ENCODE results near the gene LPP. TPM values are rescaled to one million over a fixed set of nuclear protein-coding genes. Genes with fewer than 3 reads are reported as not detected.

The LPP gene
- polyA plus RNA-seq, 1 experiment, result 76.3 TPM

DNA sequence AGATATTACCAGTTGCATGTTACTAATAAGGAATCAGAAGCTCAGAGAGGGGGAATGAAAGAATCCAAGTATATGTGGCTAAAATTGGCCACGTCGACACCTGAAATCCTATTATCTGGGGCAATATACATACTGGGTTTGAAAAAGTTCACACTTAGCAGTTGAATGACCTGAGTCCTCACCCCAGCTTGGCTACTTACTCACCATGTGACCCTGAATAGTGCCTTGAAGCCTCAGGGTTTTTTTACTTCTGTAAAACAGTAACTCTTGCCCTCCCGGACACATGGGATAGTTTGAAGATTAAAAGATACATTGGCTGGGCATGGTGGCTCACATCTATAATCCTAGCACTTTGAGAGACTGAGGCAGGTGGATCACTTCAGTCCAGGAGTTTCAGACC lies 675.6 kb downstream of the LPP start:
- CTCF ChIA-PET, result interaction anchor here (0.7 kb wide), 1 partner anchor 13 kb away, joined by 3 read pairs; no protein-coding TSS in a partner anchor
- no peak for DNase-seq (ENCODE audit: low read depth, low spot score)

DNA sequence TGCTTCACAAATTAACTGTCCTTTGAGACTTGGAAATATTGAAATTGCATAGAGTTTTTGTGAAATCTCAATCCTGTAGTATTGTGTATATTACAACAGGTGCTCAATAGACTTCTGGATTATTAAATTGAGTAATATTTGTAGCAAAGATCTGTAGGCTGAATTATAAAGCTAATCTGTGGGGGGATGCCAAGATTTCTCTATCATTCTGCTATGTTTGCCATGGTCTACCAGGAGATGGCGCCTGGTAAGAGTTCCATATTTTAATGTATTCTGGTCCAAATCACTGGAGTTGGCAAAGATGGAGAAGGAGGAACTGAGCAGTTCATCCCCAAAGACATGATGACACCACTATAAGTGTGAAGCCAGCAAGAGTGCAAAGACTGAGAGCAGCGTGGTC lies 676.9 kb downstream of the LPP start:
- POLR2A ChIA-PET, result no interaction called here
- Histone ChIP-seq H3K27ac (ENCODE audit: low read depth, low read length) (no peak overlapping the region), H3K27me3 (ENCODE audit: control insufficient read depth, insufficient read depth, low read length) (no peaks in the 10 kb centered on the region), H3K4me3 (ENCODE audit: low read depth, low read length) (no peak overlapping the region), H3K9me3 (ENCODE audit: control insufficient read depth, insufficient read depth, low read length) (no peaks in the 10 kb centered on the region)
- DNase-seq (ENCODE audit: low read depth, low spot score), result no peak
- TF ChIP-seq, protein P1, sequence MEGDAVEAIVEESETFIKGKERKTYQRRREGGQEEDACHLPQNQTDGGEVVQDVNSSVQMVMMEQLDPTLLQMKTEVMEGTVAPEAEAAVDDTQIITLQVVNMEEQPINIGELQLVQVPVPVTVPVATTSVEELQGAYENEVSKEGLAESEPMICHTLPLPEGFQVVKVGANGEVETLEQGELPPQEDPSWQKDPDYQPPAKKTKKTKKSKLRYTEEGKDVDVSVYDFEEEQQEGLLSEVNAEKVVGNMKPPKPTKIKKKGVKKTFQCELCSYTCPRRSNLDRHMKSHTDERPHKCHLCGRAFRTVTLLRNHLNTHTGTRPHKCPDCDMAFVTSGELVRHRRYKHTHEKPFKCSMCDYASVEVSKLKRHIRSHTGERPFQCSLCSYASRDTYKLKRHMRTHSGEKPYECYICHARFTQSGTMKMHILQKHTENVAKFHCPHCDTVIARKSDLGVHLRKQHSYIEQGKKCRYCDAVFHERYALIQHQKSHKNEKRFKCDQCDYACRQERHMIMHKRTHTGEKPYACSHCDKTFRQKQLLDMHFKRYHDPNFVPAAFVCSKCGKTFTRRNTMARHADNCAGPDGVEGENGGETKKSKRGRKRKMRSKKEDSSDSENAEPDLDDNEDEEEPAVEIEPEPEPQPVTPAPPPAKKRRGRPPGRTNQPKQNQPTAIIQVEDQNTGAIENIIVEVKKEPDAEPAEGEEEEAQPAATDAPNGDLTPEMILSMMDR (IDR thresholded peaks at IDR 0.05; ENCODE audit: low read depth, low read length), result 0 out of 2 replicates have a peak, but pooled peaks have one; percentile 30
- CTCF ChIA-PET, result interaction anchor here (0.8 to 2.0 kb wide), 5 partner anchors 9 to 1092 kb away, joined by 3 to 6 read pairs (median 3); no protein-coding TSS in a partner anchor

More for the DNA sequence above, 675.6 kb downstream of the LPP start:
- H3K27me3 ChIP-seq (ENCODE audit: control insufficient read depth, insufficient read depth, low read length), result no peaks in the 10 kb centered on the region
- H3K27ac ChIP-seq (ENCODE audit: low read depth, low read length), result no peak overlapping the region
- no peaks in the 10 kb centered on the region for H3K9me3 ChIP-seq (ENCODE audit: control insufficient read depth, insufficient read depth, low read length)
- no peak overlapping the region for H3K4me3 ChIP-seq (ENCODE audit: low read depth, low read length)
- POLR2A ChIA-PET, result interaction anchor here (0.7 kb wide), 1 partner anchor 1778 kb away, joined by 8 read pairs; no protein-coding TSS in a partner anchor
- TF ChIP-seq, protein P1 (IDR thresholded peaks at IDR 0.05; ENCODE audit: low read depth, low read length), result no peak

DNA sequence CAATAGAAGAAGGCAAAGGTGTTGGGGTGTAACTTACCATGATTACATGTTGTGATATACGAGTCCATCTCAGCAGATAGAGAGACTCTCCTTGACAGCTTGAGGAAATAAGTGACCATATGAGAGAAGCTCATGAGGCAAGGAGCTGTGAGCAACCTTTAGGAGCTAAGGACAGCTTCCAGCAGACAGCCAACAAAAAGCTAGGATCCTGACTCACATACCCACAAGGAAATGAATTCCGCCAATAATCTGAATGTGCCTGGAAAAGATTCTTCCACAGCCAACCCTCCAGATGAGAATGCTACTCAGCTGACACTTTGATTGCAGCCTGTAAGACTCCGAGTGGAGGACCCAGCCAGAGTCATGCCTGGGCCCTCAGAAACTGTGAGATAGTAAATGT lies 678.2 kb downstream of the LPP start:
- Histone ChIP-seq H3K27ac (ENCODE audit: low read depth, low read length) (no peak overlapping the region), H3K27me3 (ENCODE audit: control insufficient read depth, insufficient read depth, low read length) (no peaks in the 10 kb centered on the region), H3K4me3 (ENCODE audit: low read depth, low read length) (no peak overlapping the region), H3K9me3 (ENCODE audit: control insufficient read depth, insufficient read depth, low read length) (no peaks in the 10 kb centered on the region)
- no peak for DNase-seq (ENCODE audit: low read depth, low spot score)
- TF ChIP-seq, protein P1 (IDR thresholded peaks at IDR 0.05; ENCODE audit: low read depth, low read length), result no peak
- ChIA-PET CTCF (interaction anchor here (2.0 kb wide), 1 partner anchor 52 kb away, joined by 5 read pairs; no protein-coding TSS in a partner anchor), POLR2A (no interaction called here)

- Histone ChIP-seq H3K4me3 (ENCODE audit: low read depth, low read length) (no peak overlapping the region), H3K27me3 (ENCODE audit: control insufficient read depth, insufficient read depth, low read length) (no peaks in the 10 kb centered on the region), H3K27ac (ENCODE audit: low read depth, low read length) (no peak overlapping the region), H3K9me3 (ENCODE audit: control insufficient read depth, insufficient read depth, low read length) (no peaks in the 10 kb centered on the region)
- DNase-seq (ENCODE audit: low read depth, low spot score), result no peak
- ChIA-PET POLR2A (no interaction called here), CTCF (no interaction called here)
- TF ChIP-seq, protein P1 (IDR thresholded peaks at IDR 0.05; ENCODE audit: low read depth, low read length), result no peak
Measured at GRCh38 chr3:188832961-188833721, 679.2 kb downstream of the LPP start.

DNA sequence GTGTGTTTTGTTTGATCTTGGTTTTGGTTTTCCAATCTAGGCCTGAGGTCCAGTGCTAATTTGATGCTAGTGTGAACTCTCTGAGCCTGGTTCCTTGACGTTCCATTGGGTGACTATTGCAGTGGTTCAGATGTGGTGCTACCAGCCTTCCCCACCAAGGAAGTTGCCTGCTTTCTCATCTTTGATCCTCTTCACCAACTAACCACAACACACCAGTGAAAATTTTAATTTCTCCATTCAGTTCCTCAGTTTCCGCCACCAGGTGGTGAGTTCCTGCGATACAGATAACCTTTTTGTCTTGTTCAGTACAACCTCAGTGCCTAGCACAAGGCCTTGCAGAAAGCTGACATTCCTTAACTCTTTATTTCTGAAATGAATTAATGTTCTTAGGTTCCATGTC lies 680.4 kb downstream of the LPP start:
- DNase-seq (ENCODE audit: low read depth, low spot score), result no peak
- Histone ChIP-seq H3K27me3 (ENCODE audit: control insufficient read depth, insufficient read depth, low read length) (no peaks in the 10 kb centered on the region), H3K27ac (ENCODE audit: low read depth, low read length) (no peak overlapping the region), H3K4me3 (ENCODE audit: low read depth, low read length) (no peak overlapping the region), H3K9me3 (ENCODE audit: control insufficient read depth, insufficient read depth, low read length) (no peaks in the 10 kb centered on the region)
- POLR2A ChIA-PET, result no interaction called here
- CTCF ChIA-PET, result interaction anchor here (0.5 kb wide), 1 partner anchor 1263 kb away, joined by 3 read pairs; no protein-coding TSS in a partner anchor
- TF ChIP-seq, protein P1 (IDR thresholded peaks at IDR 0.05; ENCODE audit: low read depth, low read length), result no peak
